ENCODE data around the gene LRRC73. TPM values are rescaled to one million over a fixed set of nuclear protein-coding genes. Genes with fewer than 3 reads are reported as not detected.
A peak's percentile ranks its signal among the peaks of the same experiment; 100 is the strongest.

LRRC73 gene
- total and polyA plus RNA-seq, 9 of the 15 experiments (the other 6 are each of a cell fraction or from before 2014, with no cell fraction given), result 0.07 to 0.55 (median 0.16) TPM; not detected in 3

- TF ChIP-seq ATF1 (CRISPR knock-in tag; IDR thresholded peaks at IDR 0.05) (no peak), ATF1 (tag; IDR thresholded peaks at IDR 0.05) (no peak), SNRNP70 (optimal IDR thresholded peaks at IDR 0.05; ENCODE audit: low read depth, low read length) (peak; percentile 13), NUFIP1 (IDR thresholded peaks at IDR 0.05; ENCODE audit: partially characterized antibody) (no peak), POLR2A (conservative IDR thresholded peaks at IDR 0.05) (peak; percentile 73), ZNF695 (CRISPR knock-in tag; IDR thresholded peaks at IDR 0.05) (no peak), SMAD1 (IDR thresholded peaks at IDR 0.05; ENCODE audit: low read depth, low read length, partially characterized antibody) (no peak), NFIX (CRISPR knock-in tag; IDR thresholded peaks at IDR 0.05; ENCODE audit: low read depth) (no peak), BCL6 (CRISPR knock-in tag; IDR thresholded peaks at IDR 0.05) (no peak), FOXA3 (CRISPR knock-in tag; conservative IDR thresholded peaks at IDR 0.05 in 1 of 2, IDR thresholded peaks at IDR 0.05 in 1 of 2) (no peak), SNAPC5 (CRISPR knock-in tag; IDR thresholded peaks at IDR 0.05) (no peak), POLR2B (IDR thresholded peaks at IDR 0.05; ENCODE audit: low read depth, partially characterized antibody) (peak; percentile 60), SUPT5H (IDR thresholded peaks at IDR 0.05) (peak; percentile 56), POLR2AphosphoS2 (IDR thresholded peaks at IDR 0.05; ENCODE audit: low read length) (peak; percentile 35; the same call in 1 of the 2 replicates), BCLAF1 (IDR thresholded peaks at IDR 0.05; ENCODE audit: borderline replicate concordance in 1 of 2, control insufficient read depth in 1 of 2, low read depth in 2 of 2, low read length in 1 of 2) (peak in 1 of 2 experiments; percentile 44; a peak in 1 of 4 replicates)
- TF ChIP-seq, protein P1, sequence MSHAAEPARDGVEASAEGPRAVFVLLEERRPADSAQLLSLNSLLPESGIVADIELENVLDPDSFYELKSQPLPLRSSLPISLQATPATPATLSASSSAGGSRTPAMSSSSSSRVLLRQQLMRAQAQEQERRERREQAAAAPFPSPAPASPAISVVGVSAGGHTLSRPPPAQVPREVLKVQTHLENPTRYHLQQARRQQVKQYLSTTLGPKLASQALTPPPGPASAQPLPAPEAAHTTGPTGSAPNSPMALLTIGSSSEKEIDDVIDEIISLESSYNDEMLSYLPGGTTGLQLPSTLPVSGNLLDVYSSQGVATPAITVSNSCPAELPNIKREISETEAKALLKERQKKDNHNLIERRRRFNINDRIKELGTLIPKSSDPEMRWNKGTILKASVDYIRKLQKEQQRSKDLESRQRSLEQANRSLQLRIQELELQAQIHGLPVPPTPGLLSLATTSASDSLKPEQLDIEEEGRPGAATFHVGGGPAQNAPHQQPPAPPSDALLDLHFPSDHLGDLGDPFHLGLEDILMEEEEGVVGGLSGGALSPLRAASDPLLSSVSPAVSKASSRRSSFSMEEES (CRISPR knock-in tag; IDR thresholded peaks at IDR 0.05), result peak; percentile 90
- TF ChIP-seq, protein P2, sequence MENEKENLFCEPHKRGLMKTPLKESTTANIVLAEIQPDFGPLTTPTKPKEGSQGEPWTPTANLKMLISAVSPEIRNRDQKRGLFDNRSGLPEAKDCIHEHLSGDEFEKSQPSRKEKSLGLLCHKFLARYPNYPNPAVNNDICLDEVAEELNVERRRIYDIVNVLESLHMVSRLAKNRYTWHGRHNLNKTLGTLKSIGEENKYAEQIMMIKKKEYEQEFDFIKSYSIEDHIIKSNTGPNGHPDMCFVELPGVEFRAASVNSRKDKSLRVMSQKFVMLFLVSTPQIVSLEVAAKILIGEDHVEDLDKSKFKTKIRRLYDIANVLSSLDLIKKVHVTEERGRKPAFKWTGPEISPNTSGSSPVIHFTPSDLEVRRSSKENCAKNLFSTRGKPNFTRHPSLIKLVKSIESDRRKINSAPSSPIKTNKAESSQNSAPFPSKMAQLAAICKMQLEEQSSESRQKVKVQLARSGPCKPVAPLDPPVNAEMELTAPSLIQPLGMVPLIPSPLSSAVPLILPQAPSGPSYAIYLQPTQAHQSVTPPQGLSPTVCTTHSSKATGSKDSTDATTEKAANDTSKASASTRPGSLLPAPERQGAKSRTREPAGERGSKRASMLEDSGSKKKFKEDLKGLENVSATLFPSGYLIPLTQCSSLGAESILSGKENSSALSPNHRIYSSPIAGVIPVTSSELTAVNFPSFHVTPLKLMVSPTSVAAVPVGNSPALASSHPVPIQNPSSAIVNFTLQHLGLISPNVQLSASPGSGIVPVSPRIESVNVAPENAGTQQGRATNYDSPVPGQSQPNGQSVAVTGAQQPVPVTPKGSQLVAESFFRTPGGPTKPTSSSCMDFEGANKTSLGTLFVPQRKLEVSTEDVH (IDR thresholded peaks at IDR 0.05; ENCODE audit: low read depth, partially characterized antibody), result peak; percentile 22
Measured at GRCh38 chr6:43522547-43523261, 12.6 kb upstream of the LRRC73 start (continued).

All from K562 (cell line).